Upper lobe of left lung (tissue), 6 donors: ENCODE data around the gene SLC38A9. TPM values are rescaled to one million over a fixed set of nuclear protein-coding genes. Genes with fewer than 3 reads are reported as not detected.

Experiments
- ATAC-seq, 2 donors: fragments of 200-7000 bp; cut with Tn5 transposase; one replicate each; pipeline ENCODE4 v1.9.1; 2022; ENCODE audit warnings: mild to moderate bottlenecking in 2 of 2, moderate library complexity in 2 of 2; ENCODE audit not compliant: low FRiP score in 2 of 2
- DNase-seq, 2 donors: peaks; one replicate each; pipeline ENCODE4 v3.0.0-alpha.2; 2019 to 2020
- H3K27ac ChIP-seq, 4 donors: fragments of 200-600 bp; sonication (generic); one replicate each; pipeline ENCODE4 v1.5.1; 2016 to 2019
- H3K27me3 ChIP-seq, 4 donors: fragments of 200-600 bp; sonication (generic); one replicate each; pipeline ENCODE4 v1.5.1; 2017 to 2019
- H3K36me3 ChIP-seq, 4 donors: fragments of 200-600 bp; sonication (generic); one replicate each; pipeline ENCODE4 v1.5.1; 2016 to 2019
- H3K4me1 ChIP-seq, 4 donors: fragments of 200-600 bp; sonication (generic); one replicate each; pipeline ENCODE4 v1.5.1; 2018 to 2019
- H3K4me3 ChIP-seq, 4 donors: fragments of 200-600 bp; sonication (generic); one replicate each; pipeline ENCODE4 v1.5.1; 2017 to 2019; ENCODE audit warnings: mild to moderate bottlenecking in 2 of 4, moderate library complexity in 1 of 4
- H3K9me3 ChIP-seq, 4 donors: fragments of 200-600 bp; sonication (generic); one replicate each; pipeline ENCODE4 v1.5.1; 2018 to 2019
- CTCF ChIP-seq, 6 experiments: fragments of 450-650 bp in 4 of 6; fragments of 200-600 bp in 2 of 6; sonication (generic) in 2 of 6; IDR thresholded peaks; one replicate each; pipeline ENCODE4 v1.5.1; 2016 to 2019; ENCODE audit warnings: antibody characterized with exemption in 6 of 6
- EP300 ChIP-seq, 4 donors: sonication (generic); formaldehyde crosslinking; IDR thresholded peaks; one replicate each; pipeline ENCODE4 v1.5.1; 2017; ENCODE audit warnings: antibody characterized with exemption in 4 of 4, control low read depth in 2 of 4
- POLR2A ChIP-seq, 4 donors: fragments of 450-650 bp; IDR thresholded peaks; one replicate each; pipeline ENCODE4 v1.5.1; 2016 to 2017; ENCODE audit warnings: antibody characterized with exemption in 4 of 4, mild to moderate bottlenecking in 2 of 4
- POLR2AphosphoS5 ChIP-seq, 2 donors: sonication (generic); formaldehyde crosslinking; IDR thresholded peaks; one replicate each; pipeline ENCODE4 v1.5.1; 2017; ENCODE audit warnings: antibody characterized with exemption in 2 of 2
- WGBS, 2 donors: methylation state at CpG; one replicate each; pipeline ENCODE4 v1.1.5; 2017 to 2018; 5-methylcytosine and 5-hydroxymethylcytosine counted together
- total RNA-seq, 6 donors: library from RNA; depleted of rRNA in 4 of 6; stranded (reverse); fragments of >200 nt in 4 of 6; gene quantifications; one replicate each; pipeline versions ENCODE4 v1.1.0 to v1.2.1, GENCODE V29; 2016 to 2021
- donor health status: DM: no; HTN: no; CAD: no; lungs with moderate emphysema.
- donor health status: DM: no; HTN: yes; CAD: no; lungs with severe emphysema.

SLC38A9 gene
- total RNA-seq, 6 donors from 2014 or later, result 14.4 to 41.9 (median 19.9) TPM

DNA sequence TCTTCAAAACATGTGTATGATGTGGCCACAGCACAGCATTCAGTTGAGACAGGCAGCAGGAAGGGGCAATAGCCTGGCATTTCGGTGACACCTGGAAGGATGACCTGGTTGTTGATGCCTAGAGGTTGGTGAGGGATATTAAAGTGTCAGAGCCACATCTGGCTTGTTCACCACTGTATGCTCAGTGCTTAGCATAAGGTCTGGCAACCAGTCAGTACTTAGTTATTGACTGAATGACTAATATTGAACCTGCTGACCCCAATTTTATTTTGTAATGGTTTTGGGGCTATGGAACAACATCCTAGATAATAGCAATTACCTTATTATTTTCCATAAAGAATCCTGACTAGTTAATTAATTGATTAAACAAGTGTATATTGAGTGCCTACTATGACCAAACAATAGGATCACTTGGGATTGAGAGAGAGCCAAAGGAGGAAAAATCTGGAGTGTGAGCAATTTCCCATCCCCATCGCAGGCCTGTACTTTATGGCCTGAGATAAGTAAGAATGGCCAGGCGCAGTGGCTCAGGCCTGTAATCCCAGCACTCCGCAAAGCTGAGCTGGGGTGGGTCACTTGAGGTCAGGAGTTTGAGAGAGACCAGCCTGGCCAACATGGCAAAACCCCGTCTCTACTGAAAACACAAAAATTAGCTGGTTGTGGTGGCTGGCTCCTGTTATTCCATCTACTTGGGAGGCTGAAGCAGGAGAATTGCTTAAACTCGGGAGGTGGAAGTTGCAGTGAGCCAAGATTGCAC is 91.9 kb downstream of the SLC38A9 start:
- Histone ChIP-seq H3K27ac (peak overlapping the region in 3 of 4 donors; percentile 35 to 74 (median 71)), H3K27me3 (no peaks in the 10 kb centered on the region), H3K9me3 (no peaks in the 10 kb centered on the region), H3K4me3 (no peak overlapping the region), H3K36me3 (no peaks in the 10 kb centered on the region), H3K4me1 (peaks cover 7 to 27% (median 16%) of the 10 kb centered on the region in 4 donors)
- 80 to 85% methylated on average over 6 of the region's 6 CpGs for WGBS, 2 donors
- ATAC-seq (peak in 1 of 2 donors; percentile 12), DNase-seq (no peak)
- TF ChIP-seq CTCF (IDR thresholded peaks at IDR 0.05), result no peak
- TF ChIP-seq POLR2A (IDR thresholded peaks at IDR 0.05), result no peak
- no peak for TF ChIP-seq POLR2AphosphoS5 (IDR thresholded peaks at IDR 0.05)
- TF ChIP-seq EP300 (IDR thresholded peaks at IDR 0.05), result no peak

- Histone ChIP-seq H3K4me3 (no peak overlapping the region), H3K27me3 (no peaks in the 10 kb centered on the region), H3K4me1 (peaks cover 7 to 24% (median 15%) of the 10 kb centered on the region in 4 donors), H3K9me3 (no peaks in the 10 kb centered on the region), H3K27ac (no peak overlapping the region), H3K36me3 (no peaks in the 10 kb centered on the region)
- ATAC-seq, result no peak
- 71 to 73% methylated on average over 5 of the region's 5 CpGs for WGBS, 2 donors
- TF ChIP-seq EP300 (IDR thresholded peaks at IDR 0.05) (no peak), POLR2A (IDR thresholded peaks at IDR 0.05) (no peak), CTCF (IDR thresholded peaks at IDR 0.05) (no peak), POLR2AphosphoS5 (IDR thresholded peaks at IDR 0.05) (no peak)
- DNase-seq, result no peak
These were observed 93.8 kb downstream of the SLC38A9 start for GRCh38 chr5:55618318-55618717.

DNA sequence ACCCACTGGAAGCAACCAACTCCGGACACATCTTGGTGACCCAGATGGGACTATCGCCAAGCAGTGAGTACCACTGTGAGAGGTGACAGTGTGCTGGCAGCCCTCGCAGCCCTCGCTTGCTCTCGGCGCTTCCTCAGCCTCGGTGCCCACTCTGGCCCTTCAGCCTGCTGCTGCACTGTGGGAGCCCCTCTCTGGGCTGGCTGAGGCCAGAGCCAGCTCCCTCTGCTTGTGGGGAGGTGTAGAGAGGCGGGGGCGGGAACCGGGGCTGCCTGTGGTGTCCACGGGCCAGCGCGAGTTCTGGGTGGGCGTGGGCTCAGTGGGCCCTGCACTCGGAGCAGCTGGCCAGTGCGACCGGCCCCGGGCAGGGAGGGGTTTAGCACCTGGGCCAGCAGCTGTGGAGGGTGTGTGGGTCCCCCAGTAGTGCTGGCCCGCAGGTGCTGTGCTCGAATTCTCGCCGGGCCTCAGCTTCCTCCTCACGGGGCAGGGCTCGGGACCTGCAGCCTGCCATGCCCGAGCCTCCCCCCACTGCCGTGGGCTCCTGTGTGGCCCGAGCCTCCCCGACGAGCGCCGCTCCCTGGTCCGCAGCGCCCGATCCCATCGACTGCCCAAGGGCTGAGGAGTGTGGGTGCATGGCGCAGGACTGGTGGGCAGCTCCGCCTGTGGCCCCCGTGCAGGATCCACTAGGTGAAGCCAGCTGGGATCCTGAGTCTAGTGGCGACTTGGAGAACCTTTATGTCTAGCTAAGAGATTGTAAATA is 98.8 kb downstream of the SLC38A9 start:
- Histone ChIP-seq H3K9me3 (no peaks in the 10 kb centered on the region), H3K4me1 (peaks cover 0 to 13% (median 0%) of the 10 kb centered on the region in 4 donors), H3K4me3 (no peak overlapping the region), H3K36me3 (no peaks in the 10 kb centered on the region), H3K27me3 (no peaks in the 10 kb centered on the region), H3K27ac (no peak overlapping the region)
- TF ChIP-seq CTCF (IDR thresholded peaks at IDR 0.05), result no peak
- no peak for TF ChIP-seq POLR2AphosphoS5 (IDR thresholded peaks at IDR 0.05)
- no peak for TF ChIP-seq POLR2A (IDR thresholded peaks at IDR 0.05)
- TF ChIP-seq EP300 (IDR thresholded peaks at IDR 0.05), result no peak
- peak in 1 of 2 donors; percentile 72 for DNase-seq
- no peak for ATAC-seq
- 97 to 98% methylated on average over 15 to 26 of the region's 39 CpGs for WGBS, 2 donors

GRCh38 chr5:55610542-55610941 is 101.6 kb downstream of the SLC38A9 start:
- H3K4me1 ChIP-seq, result no peaks in the 10 kb centered on the region
- H3K4me3 ChIP-seq, result no peak overlapping the region
- H3K9me3 ChIP-seq, result no peaks in the 10 kb centered on the region
- TF ChIP-seq POLR2AphosphoS5 (IDR thresholded peaks at IDR 0.05), result no peak
- no peak for TF ChIP-seq EP300 (IDR thresholded peaks at IDR 0.05)
- no peak for TF ChIP-seq POLR2A (IDR thresholded peaks at IDR 0.05)
- no peak for TF ChIP-seq CTCF (IDR thresholded peaks at IDR 0.05)
- DNase-seq (no peak), ATAC-seq (no peak)
- no peaks in the 10 kb centered on the region for H3K27me3 ChIP-seq
- no peak overlapping the region for H3K27ac ChIP-seq
- H3K36me3 ChIP-seq, result no peaks in the 10 kb centered on the region
